WERI-Rb-1 (cell line): ENCODE measurements around the gene CIAO3.

ENCODE experiments used
- DNase-seq: peaks from one replicate; pipeline ENCODE4 v3.0.0-alpha.2; 2020
- H3K27ac ChIP-seq: fragments of 250-450 bp; sonication (Bioruptor Pico); 2 replicates; pipeline ENCODE4 v1.5.1; 2020; ENCODE audit warnings: mild to moderate bottlenecking, moderate library complexity
- H3K27me3 ChIP-seq: fragments of 250-450 bp; sonication (Bioruptor Pico); 2 replicates; pipeline ENCODE4 v1.5.1; 2021; ENCODE audit warnings: mild to moderate bottlenecking, low read depth, moderate library complexity; ENCODE audit not compliant: insufficient read depth, severe bottlenecking
- H3K36me3 ChIP-seq: fragments of 250-450 bp; sonication (Bioruptor Pico); 2 replicates; pipeline ENCODE4 v1.5.1; 2020; ENCODE audit warnings: mild to moderate bottlenecking, moderate library complexity
- H3K4me3 ChIP-seq: 2 replicates; pipeline ENCODE4 v1.5.1; 2011; ENCODE audit warnings: low read depth, mild to moderate bottlenecking, control low read depth, low read length
- H3K9me3 ChIP-seq: fragments of 250-450 bp; sonication (Bioruptor Pico); 2 replicates; pipeline ENCODE4 v1.5.1; 2021; ENCODE audit warnings: mild to moderate bottlenecking, moderate library complexity; ENCODE audit not compliant: severe bottlenecking
- CTCF ChIP-seq: IDR thresholded peaks from 2 replicates; pipeline ENCODE4 v1.5.1; 2011; ENCODE audit warnings: low read depth, mild to moderate bottlenecking, control low read depth, inconsistent platforms, low read length

CIAO3 gene

GRCh38 chr16:685967-686366 is 54.8 kb downstream of the CIAO3 start:
- peak; percentile 90 for TF ChIP-seq CTCF
- no peak overlapping the region for H3K27ac ChIP-seq
- peaks cover 64% of the 10 kb centered on the region for H3K36me3 ChIP-seq
- H3K27me3 ChIP-seq = no peaks in the 10 kb centered on the region
- H3K9me3 ChIP-seq = no peaks in the 10 kb centered on the region
- peak; percentile 75 for DNase-seq
- H3K4me3 ChIP-seq = no peak overlapping the region

GRCh38 chr16:684961-685696 is 55.7 kb downstream of the CIAO3 start:
- Histone ChIP-seq H3K27ac (peak overlapping the region; percentile 88), H3K27me3 (no peaks in the 10 kb centered on the region), H3K36me3 (peaks cover 64% of the 10 kb centered on the region), H3K9me3 (no peaks in the 10 kb centered on the region), H3K4me3 (no peak overlapping the region)
- TF ChIP-seq CTCF = no peak
- no peak for DNase-seq

- Histone ChIP-seq H3K27ac (peak within 1 kb of the TSS; percentile 88), H3K27me3 (no peaks in the 10 kb centered on the region), H3K4me3 (peak within 1 kb of the TSS; percentile 61), H3K36me3 (peaks cover 64% of the 10 kb centered on the region), H3K9me3 (no peaks in the 10 kb centered on the region)
- DNase-seq = peak; percentile 97
- no peak for TF ChIP-seq CTCF
Measured at GRCh38 chr16:684071-684794, 56.6 kb downstream of the CIAO3 start, which contains the start of gene JMJD8. Gene JMJD8, minus strand, starts transcription at chr16:684334. Its CDS starts 15 bp downstream, at chr16:684319.

GRCh38 chr16:683396-684070 is 57.3 kb downstream of the CIAO3 start:
- H3K4me3 ChIP-seq = peak overlapping the region; percentile 61
- no peaks in the 10 kb centered on the region for H3K27me3 ChIP-seq
- H3K9me3 ChIP-seq = no peaks in the 10 kb centered on the region
- H3K27ac ChIP-seq = peak overlapping the region; percentile 88
- no peak for TF ChIP-seq CTCF
- H3K36me3 ChIP-seq = peaks cover 61% of the 10 kb centered on the region
- no peak for DNase-seq

GRCh38 chr16:682493-683395 is 58.1 kb downstream of the CIAO3 start:
- Histone ChIP-seq H3K9me3 (no peaks in the 10 kb centered on the region), H3K4me3 (no peak overlapping the region), H3K27ac (no peak overlapping the region; the same call in 1 of the 2 replicates), H3K27me3 (no peaks in the 10 kb centered on the region), H3K36me3 (peaks cover 59% of the 10 kb centered on the region)
- DNase-seq = no peak
- no peak for TF ChIP-seq CTCF
